Colonic mucosa (tissue), 4 donors: Measurements from ENCODE around the gene VPS35L. TPM values are rescaled to one million over a fixed set of nuclear protein-coding genes. Genes with fewer than 3 reads are reported as not detected.

Source experiments
- DNase-seq: peaks from one replicate; pipeline ENCODE4 v3.0.0-alpha.2; 2020
- H3K27ac ChIP-seq: fragments of 200-600 bp; one replicate; pipeline ENCODE4 v1.8.0; 2021
- H3K27me3 ChIP-seq: fragments of 200-600 bp; one replicate; pipeline ENCODE4 v1.8.0; 2021
- H3K36me3 ChIP-seq: fragments of 200-600 bp; one replicate; pipeline ENCODE4 v1.8.0; 2021
- H3K4me1 ChIP-seq: fragments of 200-600 bp; one replicate; pipeline ENCODE4 v1.8.0; 2021; ENCODE audit warnings: mild to moderate bottlenecking
- H3K4me3 ChIP-seq: fragments of 200-600 bp; one replicate; pipeline ENCODE4 v1.8.0; 2021
- H3K9ac ChIP-seq, 2 donors: one replicate each; pipeline ENCODE4 v1.7.0; 2013; ENCODE audit warnings: control low read depth in 2 of 2, low read depth in 2 of 2, low read length in 2 of 2
- H3K9me3 ChIP-seq: fragments of 200-600 bp; one replicate; pipeline ENCODE4 v1.8.0; 2021
- intact Hi-C: fragments of 100-400 bp; cut with DNase I; formaldehyde crosslinking; loops from one replicate; pipeline ENCODE4 v1.14.1; 2022
- total RNA-seq, 2 donors: library from RNA; stranded (reverse); fragmentation: NEBNext Ultra II Directional in 1 of 2; extraction: Animal tissue kit (Norgen Biotek cat#: 25700) in 1 of 2; gene quantifications; one replicate each; pipeline ENCODE4 v1.2.1, GENCODE V29; 2021
- TF ChIP-seq, protein P1 (sequence below): fragments of 200-600 bp; IDR thresholded peaks from one replicate; pipeline ENCODE4 v1.8.0; 2022; ENCODE audit warnings: antibody characterized with exemption, mild to moderate bottlenecking
- donor health status: healthy.
- donor health status: DM: no; HTN: no; CAD: no.
- donor health status: DM: no; HTN: no; CAD: no.

Gene VPS35L
- total RNA-seq, 2 donors from 2014 or later, result 38.0 to 43.7 TPM

DNA sequence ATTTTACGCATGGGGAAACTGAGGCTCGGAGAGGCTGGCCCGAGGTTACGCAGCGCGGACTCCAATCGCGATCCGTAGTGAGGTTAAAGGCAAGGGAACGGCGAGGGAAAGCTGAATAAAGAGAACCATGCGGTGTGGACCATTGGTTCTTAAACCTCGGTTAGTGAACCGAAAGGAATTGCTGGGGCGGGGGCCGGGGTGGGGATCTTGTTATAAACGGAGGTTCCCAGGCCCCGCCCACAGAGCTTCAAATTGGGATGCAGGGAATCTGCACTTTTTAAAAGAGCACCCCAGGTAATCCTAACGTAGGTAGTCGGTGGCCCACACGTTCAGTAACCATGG lies 163.1 kb downstream of the VPS35L start:
- Histone ChIP-seq H3K27me3 (no peaks in the 10 kb centered on the region), H3K36me3 (no peaks in the 10 kb centered on the region), H3K9ac (peak overlapping the region; percentile 66 to 80), H3K4me1 (peaks cover 10% of the 10 kb centered on the region), H3K9me3 (no peaks in the 10 kb centered on the region), H3K4me3 (peak overlapping the region; percentile 98), H3K27ac (peak overlapping the region; percentile 81)
- TF ChIP-seq, protein P1, sequence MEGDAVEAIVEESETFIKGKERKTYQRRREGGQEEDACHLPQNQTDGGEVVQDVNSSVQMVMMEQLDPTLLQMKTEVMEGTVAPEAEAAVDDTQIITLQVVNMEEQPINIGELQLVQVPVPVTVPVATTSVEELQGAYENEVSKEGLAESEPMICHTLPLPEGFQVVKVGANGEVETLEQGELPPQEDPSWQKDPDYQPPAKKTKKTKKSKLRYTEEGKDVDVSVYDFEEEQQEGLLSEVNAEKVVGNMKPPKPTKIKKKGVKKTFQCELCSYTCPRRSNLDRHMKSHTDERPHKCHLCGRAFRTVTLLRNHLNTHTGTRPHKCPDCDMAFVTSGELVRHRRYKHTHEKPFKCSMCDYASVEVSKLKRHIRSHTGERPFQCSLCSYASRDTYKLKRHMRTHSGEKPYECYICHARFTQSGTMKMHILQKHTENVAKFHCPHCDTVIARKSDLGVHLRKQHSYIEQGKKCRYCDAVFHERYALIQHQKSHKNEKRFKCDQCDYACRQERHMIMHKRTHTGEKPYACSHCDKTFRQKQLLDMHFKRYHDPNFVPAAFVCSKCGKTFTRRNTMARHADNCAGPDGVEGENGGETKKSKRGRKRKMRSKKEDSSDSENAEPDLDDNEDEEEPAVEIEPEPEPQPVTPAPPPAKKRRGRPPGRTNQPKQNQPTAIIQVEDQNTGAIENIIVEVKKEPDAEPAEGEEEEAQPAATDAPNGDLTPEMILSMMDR, result no peak
- DNase-seq, result peak; percentile 52
- intact Hi-C loops, result loop anchor here (5.0 kb wide), 1 partner anchor 169 kb away; no protein-coding TSS in a partner anchor

DNA sequence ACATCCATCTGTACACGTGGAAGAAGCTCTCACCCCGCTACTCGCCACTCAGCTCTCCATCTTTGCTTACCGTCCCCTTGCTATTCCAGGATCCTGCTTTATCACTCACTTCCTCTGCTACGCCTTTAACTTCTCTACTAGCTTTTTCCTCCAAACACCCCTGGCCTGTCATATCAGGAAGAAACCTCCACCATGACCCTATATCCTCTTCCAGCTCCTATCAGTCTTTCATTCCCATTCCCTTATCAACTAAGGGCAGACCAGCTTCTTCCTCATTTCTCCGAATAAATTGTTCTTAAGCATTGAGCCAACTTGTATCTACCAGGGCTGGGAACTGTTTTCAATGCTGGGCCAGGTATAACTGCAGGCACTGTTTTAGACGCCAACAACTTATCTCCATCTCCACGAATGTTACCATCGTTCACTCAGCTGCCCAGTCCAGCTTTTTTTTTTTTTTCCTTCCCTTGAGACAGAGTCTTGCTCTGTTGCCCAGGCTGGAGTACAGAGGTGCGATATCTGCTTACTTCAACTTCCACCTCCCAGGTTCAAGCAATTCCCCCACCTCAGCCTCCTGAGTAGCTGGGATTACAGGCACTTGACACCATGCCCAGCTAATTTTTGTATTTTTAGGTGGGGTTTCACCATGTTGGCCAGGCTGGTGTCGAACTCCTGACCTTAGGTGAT lies 166.9 kb downstream of the VPS35L start:
- no peaks in the 10 kb centered on the region for H3K27me3 ChIP-seq
- H3K4me3 ChIP-seq, result no peak overlapping the region
- no peaks in the 10 kb centered on the region for H3K36me3 ChIP-seq
- H3K9me3 ChIP-seq, result no peaks in the 10 kb centered on the region
- no peak for DNase-seq
- intact Hi-C loops, result no loop called here
- H3K9ac ChIP-seq, result no peak overlapping the region
- TF ChIP-seq, protein P1, result no peak
- H3K27ac ChIP-seq, result no peak overlapping the region
- peaks cover 6% of the 10 kb centered on the region for H3K4me1 ChIP-seq

DNA sequence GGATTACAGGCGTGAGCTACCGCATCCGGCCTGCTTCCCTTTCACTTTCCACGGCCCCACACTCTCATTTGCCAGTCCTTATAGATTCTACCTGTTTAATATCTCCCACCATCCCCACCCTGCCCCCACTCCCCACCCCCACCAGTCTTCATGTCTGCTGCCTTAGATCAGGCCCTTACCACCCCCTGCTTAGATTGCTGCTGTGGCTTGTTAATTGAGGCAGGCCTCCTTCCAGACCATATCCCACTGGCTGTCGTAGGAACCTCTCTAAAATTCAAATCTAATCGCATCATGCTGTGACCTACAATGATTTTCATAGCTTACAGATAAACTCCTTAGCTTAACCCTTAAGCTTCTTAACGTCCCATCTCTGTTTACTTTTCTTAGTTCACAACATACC lies 167.5 kb downstream of the VPS35L start:
- intact Hi-C loops, result no loop called here
- Histone ChIP-seq H3K36me3 (no peaks in the 10 kb centered on the region), H3K27ac (no peak overlapping the region)

DNA sequence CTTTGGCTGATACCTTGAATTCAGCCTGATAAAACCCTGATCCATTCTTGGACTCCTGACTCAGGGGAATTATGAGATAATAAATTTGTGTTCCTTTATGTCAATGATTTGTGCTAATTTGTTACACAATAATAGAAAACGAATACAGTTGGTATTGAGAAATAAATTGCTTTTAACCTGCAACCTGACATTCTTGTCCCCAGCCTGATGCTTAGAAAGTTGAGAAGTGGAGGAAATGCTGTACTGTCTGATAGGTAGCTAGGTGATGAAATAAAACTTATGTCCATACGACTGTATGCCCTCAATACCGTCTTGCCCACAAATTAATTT lies 173.1 kb downstream of the VPS35L start:
- intact Hi-C loops, result no loop called here
- no peak for DNase-seq
- no peak overlapping the region for H3K4me3 ChIP-seq
- no peaks in the 10 kb centered on the region for H3K9me3 ChIP-seq
- no peaks in the 10 kb centered on the region for H3K4me1 ChIP-seq
- H3K9ac ChIP-seq, result no peak overlapping the region
- H3K27me3 ChIP-seq, result no peaks in the 10 kb centered on the region
- no peak overlapping the region for H3K27ac ChIP-seq
- TF ChIP-seq, protein P1, result no peak
- no peaks in the 10 kb centered on the region for H3K36me3 ChIP-seq

More for the DNA sequence above, 167.5 kb downstream of the VPS35L start:
- H3K4me3 ChIP-seq, result no peak overlapping the region
- no peak for DNase-seq
- no peaks in the 10 kb centered on the region for H3K27me3 ChIP-seq
- H3K9ac ChIP-seq, result no peak overlapping the region
- no peaks in the 10 kb centered on the region for H3K9me3 ChIP-seq
- H3K4me1 ChIP-seq, result peaks cover 6% of the 10 kb centered on the region
- TF ChIP-seq, protein P1, result no peak

DNA sequence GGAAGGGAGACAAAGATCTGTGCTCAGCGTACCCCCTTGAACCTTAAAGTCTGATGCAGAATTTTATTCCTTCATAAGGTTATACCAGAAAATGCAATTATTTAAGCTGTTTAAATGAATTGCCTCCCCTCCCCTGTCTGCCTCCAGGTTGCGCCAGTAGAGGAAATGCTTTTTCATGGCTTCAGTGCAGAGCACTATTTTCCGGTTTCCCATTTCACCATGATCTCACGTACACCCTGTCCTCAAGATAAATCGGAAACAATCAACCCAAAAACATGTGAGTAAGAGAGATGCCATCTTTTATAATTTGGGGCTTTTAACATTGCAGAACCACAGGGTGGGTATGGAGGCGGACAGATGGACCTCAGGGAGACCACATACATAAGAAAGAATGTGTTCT lies 178.0 kb downstream of the VPS35L start:
- H3K36me3 ChIP-seq, result no peaks in the 10 kb centered on the region
- no peak overlapping the region for H3K4me3 ChIP-seq
- TF ChIP-seq, protein P1, result no peak
- H3K27ac ChIP-seq, result no peak overlapping the region
- no peak overlapping the region for H3K9ac ChIP-seq
- H3K9me3 ChIP-seq, result no peaks in the 10 kb centered on the region
- no peak for DNase-seq
- no peaks in the 10 kb centered on the region for H3K4me1 ChIP-seq
- no peaks in the 10 kb centered on the region for H3K27me3 ChIP-seq
- intact Hi-C loops, result no loop called here
